GM21737 (cell line): ENCODE measurements around the gene ERGIC1.
"Not testable (repeated sequence)": the region's sequence is repeated elsewhere in the genome, so short reads cannot be mapped to it uniquely, and the experiment has no call there.

Source experiments
- ATAC-seq: cut with Tn5 transposase; IDR thresholded peaks from one replicate; pipeline ENCODE4 v1.9.1; 2021; ENCODE audit warnings: mild to moderate bottlenecking, moderate library complexity; ENCODE audit not compliant: unreplicated experiment

The ERGIC1 gene

GRCh38 chr5:172877466-172878260, 43.6 kb downstream of the ERGIC1 start:
- ATAC-seq: no peak

GRCh38 chr5:172878585-172878932, 44.5 kb downstream of the ERGIC1 start:
- no peak for ATAC-seq

- no peak for ATAC-seq
Measured at GRCh38 chr5:172878933-172879752, 45.1 kb downstream of the ERGIC1 start.

- ATAC-seq: peak; percentile 52
Measured at GRCh38 chr5:172881691-172882370, 47.8 kb downstream of the ERGIC1 start.

- ATAC-seq: no peak
Measured at GRCh38 chr5:172883066-172883465, 49.0 kb downstream of the ERGIC1 start.

- ATAC-seq: no peak
Measured at GRCh38 chr5:172885597-172886340, 51.7 kb downstream of the ERGIC1 start.

- ATAC-seq: no peak
Measured at GRCh38 chr5:172886476-172886875, 52.4 kb downstream of the ERGIC1 start.

- ATAC-seq: no peak
Measured at GRCh38 chr5:172886974-172887501, 53.0 kb downstream of the ERGIC1 start.

GRCh38 chr5:172887692-172888091, 53.6 kb downstream of the ERGIC1 start:
- no peak for ATAC-seq

GRCh38 chr5:172890659-172891058, 56.6 kb downstream of the ERGIC1 start:
- no peak for ATAC-seq

- ATAC-seq: no peak
Measured at GRCh38 chr5:172891716-172892421, 57.8 kb downstream of the ERGIC1 start.

- no peak for ATAC-seq
Measured at GRCh38 chr5:172892713-172893112, 58.7 kb downstream of the ERGIC1 start.

- no peak for ATAC-seq
Measured at GRCh38 chr5:172894767-172895388, 60.8 kb downstream of the ERGIC1 start.

- ATAC-seq: no peak
Measured at GRCh38 chr5:172895549-172895948, 61.5 kb downstream of the ERGIC1 start.

- no peak for ATAC-seq
Measured at GRCh38 chr5:172896465-172896864, 62.4 kb downstream of the ERGIC1 start.

GRCh38 chr5:172897067-172897466, 63.0 kb downstream of the ERGIC1 start:
- ATAC-seq: not testable (repeated sequence)

GRCh38 chr5:172897481-172898217, 63.6 kb downstream of the ERGIC1 start:
- ATAC-seq: no peak

GRCh38 chr5:172898218-172898842, 64.3 kb downstream of the ERGIC1 start:
- ATAC-seq: no peak
